Vagina (tissue), 2 donors: Measurements from ENCODE around the gene PPIL4. TPM values are rescaled to one million over a fixed set of nuclear protein-coding genes. Genes with fewer than 3 reads are reported as not detected.

Experiments
- DNase-seq, 2 donors: peaks; one replicate each; pipeline ENCODE4 v3.0.0-alpha.2; 2017; ENCODE audit errors: extremely low spot score in 2 of 2
- H3K27ac ChIP-seq: fragments of 200-600 bp; sonication (generic); one replicate; pipeline ENCODE4 v1.5.1; 2019
- H3K27me3 ChIP-seq: fragments of 200-600 bp; sonication (generic); one replicate; pipeline ENCODE4 v1.5.1; 2019
- H3K36me3 ChIP-seq, 2 donors: fragments of 200-600 bp; sonication (generic); one replicate each; pipeline ENCODE4 v1.5.1; 2017 to 2019
- H3K4me1 ChIP-seq: fragments of 200-600 bp; sonication (generic); one replicate; pipeline ENCODE4 v1.5.1; 2019
- H3K4me3 ChIP-seq, 2 donors: fragments of 200-600 bp; sonication (generic); 1 replicate in 1 of 2; 2 replicates in 1 of 2; pipeline ENCODE4 v1.5.1; 2016 to 2019
- H3K9me3 ChIP-seq: fragments of 200-600 bp; sonication (generic); one replicate; pipeline ENCODE4 v1.5.1; 2019
- CTCF ChIP-seq, 3 experiments: fragments of 450-650 bp in 2 of 3; fragments of 200-600 bp in 1 of 3; sonication (generic) in 1 of 3; IDR thresholded peaks; one replicate each; pipeline ENCODE4 v1.5.1; 2017 to 2019; ENCODE audit warnings: antibody characterized with exemption in 3 of 3, mild to moderate bottlenecking in 2 of 3, moderate library complexity in 2 of 3
- POLR2A ChIP-seq, 2 donors: fragments of 450-650 bp; IDR thresholded peaks; one replicate each; pipeline ENCODE4 v1.6.1; 2017; ENCODE audit warnings: antibody characterized with exemption in 2 of 2, mild to moderate bottlenecking in 2 of 2, moderate library complexity in 2 of 2
- POLR2AphosphoS5 ChIP-seq, 2 donors: sonication (generic); formaldehyde crosslinking; IDR thresholded peaks; one replicate each; pipeline ENCODE4 v1.9.0; 2017; ENCODE audit warnings: antibody characterized with exemption in 2 of 2, mild to moderate bottlenecking in 2 of 2, low read depth in 1 of 2; ENCODE audit not compliant: insufficient read depth in 1 of 2
- intact Hi-C: fragments of 100-400 bp; cut with DNase I; formaldehyde crosslinking; loops from one replicate; pipeline ENCODE4 v1.15.1; 2023
- total RNA-seq: library from RNA; depleted of rRNA; stranded (reverse); fragments of >200 nt; gene quantifications from one replicate; pipeline ENCODE4 v1.2.3, GENCODE V29; 2016

Gene PPIL4
- total RNA-seq, 1 donor from 2014 or later: 20.1 TPM

DNA sequence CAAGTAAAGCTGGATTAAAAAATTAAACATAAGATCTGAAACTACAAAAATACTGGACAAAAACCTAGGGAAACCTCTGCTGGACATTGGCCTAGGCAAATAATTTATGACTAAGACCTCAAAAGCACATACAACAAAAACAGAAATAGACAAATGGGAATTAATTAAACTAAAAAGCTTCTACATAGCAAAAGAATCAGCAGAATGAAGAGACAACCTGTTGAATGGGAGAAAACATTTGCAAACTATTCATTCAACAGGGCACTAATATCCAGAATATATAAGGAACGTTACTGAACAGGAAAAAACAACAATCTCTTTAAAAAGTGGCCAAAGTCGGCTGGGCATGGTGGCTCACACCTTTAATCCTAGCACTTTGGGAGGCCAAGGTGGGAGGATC is 13.5 kb upstream of the PPIL4 start:
- H3K9me3 ChIP-seq: no peaks in the 10 kb centered on the region
- TF ChIP-seq POLR2AphosphoS5 (IDR thresholded peaks at IDR 0.05; ENCODE audit: insufficient read depth in 1 of 2, low read depth in 1 of 2) (no peak), CTCF (IDR thresholded peaks at IDR 0.05) (no peak)
- no peaks in the 10 kb centered on the region for H3K4me1 ChIP-seq
- H3K4me3 ChIP-seq: no peak overlapping the region
- no peaks in the 10 kb centered on the region for H3K27me3 ChIP-seq
- H3K27ac ChIP-seq: no peak overlapping the region
- H3K36me3 ChIP-seq: no peaks in the 10 kb centered on the region
- no peak for DNase-seq
- intact Hi-C loops: no loop called here

DNA sequence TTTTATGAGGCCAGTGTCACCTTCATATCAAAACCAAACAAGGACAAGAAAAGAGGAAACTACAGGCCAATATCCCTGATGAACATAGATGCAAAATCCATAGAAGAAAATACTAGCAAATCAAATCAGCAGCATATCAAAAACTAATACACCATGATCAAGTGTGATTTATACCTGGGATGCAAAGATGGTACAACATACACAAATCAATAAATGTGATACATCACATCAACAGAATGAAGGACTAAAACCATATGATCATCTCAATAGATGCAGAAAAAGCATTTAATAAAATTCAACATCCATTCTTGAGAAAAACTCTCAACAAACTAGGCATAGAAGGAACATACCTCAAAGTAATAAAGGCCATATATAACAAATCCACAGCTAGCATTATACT is 12.2 kb upstream of the PPIL4 start:
- H3K4me3 ChIP-seq: no peak overlapping the region
- H3K27ac ChIP-seq: no peak overlapping the region
- no peaks in the 10 kb centered on the region for H3K27me3 ChIP-seq
- intact Hi-C loops: no loop called here
- H3K36me3 ChIP-seq: no peaks in the 10 kb centered on the region
- no peaks in the 10 kb centered on the region for H3K9me3 ChIP-seq
- TF ChIP-seq CTCF (IDR thresholded peaks at IDR 0.05): no peak
- H3K4me1 ChIP-seq: no peaks in the 10 kb centered on the region
- no peak for DNase-seq

GRCh38 chr6:149551920-149552319 is 6.1 kb upstream of the PPIL4 start:
- Histone ChIP-seq H3K4me1 (no peaks in the 10 kb centered on the region), H3K36me3 (no peaks in the 10 kb centered on the region), H3K27ac (no peak overlapping the region), H3K4me3 (no peak overlapping the region), H3K27me3 (no peaks in the 10 kb centered on the region), H3K9me3 (no peaks in the 10 kb centered on the region)
- no peak for TF ChIP-seq CTCF (IDR thresholded peaks at IDR 0.05)
- no peak for TF ChIP-seq POLR2A (IDR thresholded peaks at IDR 0.05)
- no peak for TF ChIP-seq POLR2AphosphoS5 (IDR thresholded peaks at IDR 0.05; ENCODE audit: insufficient read depth in 1 of 2, low read depth in 1 of 2)
- DNase-seq: no peak
- intact Hi-C loops: no loop called here

GRCh38 chr6:149545258-149545753 is 537 bp downstream of the PPIL4 start:
- peak overlapping the region; percentile 89 to 92 for H3K4me3 ChIP-seq
- TF ChIP-seq POLR2AphosphoS5 (IDR thresholded peaks at IDR 0.05; ENCODE audit: insufficient read depth in 1 of 2, low read depth in 1 of 2): no peak
- TF ChIP-seq POLR2A (IDR thresholded peaks at IDR 0.05): no peak
- no peak for TF ChIP-seq CTCF (IDR thresholded peaks at IDR 0.05)
- H3K9me3 ChIP-seq: no peaks in the 10 kb centered on the region
- no peaks in the 10 kb centered on the region for H3K27me3 ChIP-seq
- intact Hi-C loops: no loop called here
- H3K27ac ChIP-seq: peak overlapping the region; percentile 96
- peaks cover 0 to 8% of the 10 kb centered on the region in 2 donors for H3K36me3 ChIP-seq
- peak in 1 of 2 donors; percentile 87 for DNase-seq
- peaks cover 31% of the 10 kb centered on the region for H3K4me1 ChIP-seq

DNA sequence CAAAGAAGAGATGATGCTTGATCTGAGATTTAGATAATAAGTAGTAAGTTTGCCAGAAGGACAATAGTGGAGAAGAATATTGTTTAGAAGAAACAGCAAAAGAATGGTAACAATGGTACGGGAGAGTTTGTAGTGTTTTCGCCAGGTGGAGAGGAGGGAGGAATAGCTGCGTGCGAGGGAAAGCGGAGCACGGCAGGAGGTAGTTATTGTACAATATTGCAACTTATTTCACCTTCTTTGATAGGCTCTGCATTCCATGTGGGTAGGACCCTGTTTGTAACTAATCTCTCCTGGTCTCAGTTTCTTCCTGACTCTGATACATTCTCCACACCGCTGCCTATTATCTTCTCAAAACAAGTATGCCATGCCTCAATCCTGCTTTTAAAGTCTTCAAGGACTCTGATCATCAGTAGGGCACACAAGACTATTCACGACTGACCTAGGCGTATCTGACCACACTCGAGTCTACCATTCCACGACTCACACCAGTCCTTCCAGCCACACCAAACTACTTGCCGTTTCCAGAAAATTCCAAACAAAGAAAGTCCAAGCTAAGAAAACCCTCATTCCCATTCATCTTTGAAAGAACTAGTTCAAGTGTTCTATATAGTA is 1.1 kb downstream of the PPIL4 start:
- no peaks in the 10 kb centered on the region for H3K9me3 ChIP-seq
- peaks cover 31% of the 10 kb centered on the region for H3K4me1 ChIP-seq
- H3K27ac ChIP-seq: peak overlapping the region; percentile 96
- H3K4me3 ChIP-seq: peak overlapping the region; percentile 89 to 92
- H3K27me3 ChIP-seq: no peaks in the 10 kb centered on the region
- intact Hi-C loops: no loop called here
- DNase-seq: no peak
- peaks cover 0 to 14% of the 10 kb centered on the region in 2 donors for H3K36me3 ChIP-seq
- TF ChIP-seq CTCF (IDR thresholded peaks at IDR 0.05) (no peak), POLR2A (IDR thresholded peaks at IDR 0.05) (no peak), POLR2AphosphoS5 (IDR thresholded peaks at IDR 0.05; ENCODE audit: insufficient read depth in 1 of 2, low read depth in 1 of 2) (no peak)
